Loucy (cell line): ENCODE results near the gene SCN4A.

ENCODE experiments used
- EZH2phosphoT487 ChIP-seq: fragments of 200-600 bp; IDR thresholded peaks from 2 replicates; pipeline ENCODE4 v1.6.1; 2018; ENCODE audit warnings: antibody characterized with exemption, mild to moderate bottlenecking, moderate library complexity, borderline replicate concordance
- TF ChIP-seq, protein P1 (sequence below): fragments of 200-600 bp; sonication (generic); conservative IDR thresholded peaks from 2 replicates; pipeline ENCODE4 v1.5.1; 2014; ENCODE audit warnings: mild to moderate bottlenecking, antibody characterized with exemption, low read length

DNA sequence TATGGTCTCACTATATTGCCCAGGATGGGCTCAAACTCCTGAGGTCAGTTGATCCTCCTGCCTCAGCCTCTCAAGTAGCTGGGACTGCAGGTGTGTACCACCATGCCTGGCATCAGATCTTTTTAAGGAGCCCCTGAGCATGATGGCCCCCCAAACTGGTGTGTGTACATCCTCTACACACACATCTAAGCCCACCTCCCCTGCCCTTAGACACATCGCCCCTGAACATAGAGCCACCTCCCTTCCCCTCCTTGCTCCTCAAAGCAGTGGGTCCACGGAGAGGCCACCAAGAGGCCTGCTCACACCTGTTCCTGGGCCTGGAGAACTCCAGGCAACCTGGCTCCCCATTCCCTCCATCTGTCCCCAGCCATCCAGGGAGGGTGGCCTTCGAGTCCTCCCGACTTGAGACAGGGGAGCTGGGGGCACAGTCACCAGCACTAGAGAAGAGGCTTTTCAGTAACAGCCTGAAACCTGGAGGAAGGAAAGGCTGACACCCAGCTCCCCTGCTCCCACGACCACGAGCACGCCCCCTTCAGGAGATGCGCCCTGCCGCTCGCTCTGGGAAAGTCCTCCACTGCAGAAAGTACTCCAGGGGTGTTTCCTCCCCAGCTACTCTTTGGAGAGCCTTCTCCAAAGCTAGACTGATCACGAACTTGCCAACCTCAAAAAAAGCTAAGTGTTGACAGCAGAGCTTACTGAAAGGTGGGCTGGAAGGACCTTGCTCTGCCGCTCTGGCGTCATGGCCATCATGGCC, 12.8 kb upstream of the SCN4A start:
- TF ChIP-seq, protein P1, sequence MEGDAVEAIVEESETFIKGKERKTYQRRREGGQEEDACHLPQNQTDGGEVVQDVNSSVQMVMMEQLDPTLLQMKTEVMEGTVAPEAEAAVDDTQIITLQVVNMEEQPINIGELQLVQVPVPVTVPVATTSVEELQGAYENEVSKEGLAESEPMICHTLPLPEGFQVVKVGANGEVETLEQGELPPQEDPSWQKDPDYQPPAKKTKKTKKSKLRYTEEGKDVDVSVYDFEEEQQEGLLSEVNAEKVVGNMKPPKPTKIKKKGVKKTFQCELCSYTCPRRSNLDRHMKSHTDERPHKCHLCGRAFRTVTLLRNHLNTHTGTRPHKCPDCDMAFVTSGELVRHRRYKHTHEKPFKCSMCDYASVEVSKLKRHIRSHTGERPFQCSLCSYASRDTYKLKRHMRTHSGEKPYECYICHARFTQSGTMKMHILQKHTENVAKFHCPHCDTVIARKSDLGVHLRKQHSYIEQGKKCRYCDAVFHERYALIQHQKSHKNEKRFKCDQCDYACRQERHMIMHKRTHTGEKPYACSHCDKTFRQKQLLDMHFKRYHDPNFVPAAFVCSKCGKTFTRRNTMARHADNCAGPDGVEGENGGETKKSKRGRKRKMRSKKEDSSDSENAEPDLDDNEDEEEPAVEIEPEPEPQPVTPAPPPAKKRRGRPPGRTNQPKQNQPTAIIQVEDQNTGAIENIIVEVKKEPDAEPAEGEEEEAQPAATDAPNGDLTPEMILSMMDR: peak; percentile 39
- no peak for TF ChIP-seq EZH2phosphoT487
